Measurements from ENCODE around the gene ZSWIM6.
"Not testable (repeated sequence)": the region's sequence is repeated elsewhere in the genome, so short reads cannot be mapped to it uniquely, and the experiment has no call there.

ZSWIM6 gene

DNA sequence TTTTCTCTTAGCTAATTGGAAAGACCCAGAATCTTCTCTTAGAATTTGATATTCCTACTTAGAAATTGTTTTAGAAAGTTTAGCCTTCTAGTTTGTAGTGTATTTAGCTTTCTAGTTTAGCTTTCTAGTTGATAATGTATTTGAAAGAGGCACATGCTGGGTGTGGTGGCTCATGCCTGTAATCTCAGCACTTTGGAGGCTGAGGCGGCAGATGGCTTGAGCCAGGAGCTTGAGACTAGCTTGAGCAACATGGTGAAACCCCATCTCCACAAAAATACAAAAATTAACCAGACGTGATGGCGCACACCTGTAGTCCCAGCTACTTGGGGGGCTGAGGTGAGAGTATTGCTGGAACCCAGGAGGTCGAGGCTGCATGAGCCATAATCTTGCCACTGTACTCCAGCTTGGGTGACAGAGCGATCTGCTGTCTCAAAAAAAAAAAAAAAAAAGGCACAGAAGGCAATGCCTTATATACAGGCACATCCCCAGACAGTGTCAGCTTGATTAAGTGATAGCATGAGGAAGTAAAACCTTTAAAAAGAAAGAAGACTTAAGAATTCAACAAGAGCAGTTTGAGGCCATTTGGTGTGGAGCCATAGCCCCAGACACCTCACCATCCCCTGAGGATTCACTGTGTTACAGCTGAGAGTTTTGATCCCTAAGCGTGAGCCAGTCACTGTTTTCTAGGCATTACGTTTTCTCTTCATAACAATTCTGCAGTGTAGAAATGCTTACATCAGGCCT lies 34.6 kb downstream of the ZSWIM6 start:
- DNase-seq: no peak

GRCh38 chr5:61370506-61370905 lies 38.4 kb downstream of the ZSWIM6 start:
- no peak for DNase-seq

DNA sequence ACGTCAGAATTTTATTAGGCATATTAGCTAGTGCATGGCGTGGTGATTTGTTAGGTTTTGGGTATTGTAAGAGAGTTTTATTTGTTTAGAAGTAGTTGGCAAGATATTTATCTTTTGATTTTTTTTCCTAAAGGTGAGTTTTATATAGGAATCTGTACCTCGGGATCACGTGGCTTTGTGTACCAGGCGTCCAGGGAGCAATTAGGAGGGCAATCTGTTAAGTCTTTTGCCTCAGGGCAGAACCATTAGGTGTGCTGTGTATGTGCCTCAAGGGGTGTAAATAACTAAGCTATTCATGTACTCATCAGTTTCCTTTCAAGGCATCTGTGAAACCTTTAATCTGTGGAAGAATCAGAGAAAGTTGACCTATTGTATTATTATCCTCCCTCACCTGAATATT lies 39.4 kb downstream of the ZSWIM6 start:
- no peak for DNase-seq

- DNase-seq: no peak
Measured at GRCh38 chr5:61379677-61380076, 47.6 kb downstream of the ZSWIM6 start.

DNA sequence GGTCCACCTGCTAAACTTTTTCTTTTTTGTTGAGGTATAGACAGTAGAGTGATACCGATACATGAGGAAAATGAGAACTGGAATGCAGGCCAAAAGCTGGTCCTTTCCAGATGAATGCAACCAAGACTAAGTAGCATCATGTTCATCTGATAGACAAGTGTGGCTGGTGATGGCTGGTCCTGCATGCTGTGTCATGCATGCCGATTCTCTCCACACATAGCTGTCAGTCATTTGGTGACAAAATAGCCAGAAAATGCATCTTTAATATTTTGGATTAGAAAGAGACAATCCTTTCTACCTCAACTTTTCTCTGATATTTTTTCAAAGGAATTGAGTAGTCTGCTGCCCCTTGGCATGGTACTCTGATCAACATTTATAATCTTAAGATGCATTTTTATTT lies 49.9 kb downstream of the ZSWIM6 start:
- DNase-seq: no peak

DNA sequence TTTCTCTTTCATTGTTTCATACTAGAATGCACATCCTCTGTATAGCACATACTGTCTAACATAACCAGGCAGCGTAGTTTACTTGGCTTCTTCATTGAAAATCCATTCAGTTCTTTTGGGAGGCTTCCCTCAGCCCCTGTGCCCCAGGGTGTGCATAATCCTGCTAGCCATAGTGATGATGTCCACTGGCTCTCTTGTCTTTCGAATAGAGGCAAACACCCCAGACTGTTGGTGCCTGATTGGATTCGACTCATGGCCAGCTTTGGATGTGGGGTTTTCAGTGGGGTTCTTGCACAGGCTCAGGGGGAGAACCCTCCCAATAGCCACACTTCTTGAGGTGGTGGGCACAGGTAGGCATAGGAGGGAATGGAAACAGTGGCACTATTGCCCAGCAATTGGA lies 53.6 kb downstream of the ZSWIM6 start:
- DNase-seq: no peak

- DNase-seq: no peak
Measured at GRCh38 chr5:61386045-61386800, 54.2 kb downstream of the ZSWIM6 start.

- DNase-seq: no peak
Measured at GRCh38 chr5:61389609-61390008, 57.6 kb downstream of the ZSWIM6 start.

GRCh38 chr5:61394078-61394704 lies 62.1 kb downstream of the ZSWIM6 start:
- DNase-seq: no peak

DNA sequence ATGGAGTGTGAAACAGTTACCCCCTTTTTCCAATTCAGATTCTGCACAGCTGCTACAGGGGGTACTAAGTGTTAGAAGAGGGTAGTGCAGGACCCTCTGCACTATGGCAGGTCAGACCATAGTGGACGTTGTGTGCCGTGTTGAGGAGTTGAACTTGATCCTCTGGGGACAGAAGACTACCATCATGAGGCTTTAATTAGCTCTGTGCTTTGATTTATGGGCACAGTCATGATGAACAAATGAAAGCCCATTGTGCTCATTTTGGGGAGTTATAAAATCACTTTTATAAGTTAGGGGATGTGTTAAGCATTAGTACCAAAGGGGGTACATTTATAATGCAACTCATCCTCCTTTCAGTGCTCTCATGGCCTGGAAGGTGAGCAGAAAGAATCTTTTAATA lies 62.7 kb downstream of the ZSWIM6 start:
- DNase-seq: no peak

DNA sequence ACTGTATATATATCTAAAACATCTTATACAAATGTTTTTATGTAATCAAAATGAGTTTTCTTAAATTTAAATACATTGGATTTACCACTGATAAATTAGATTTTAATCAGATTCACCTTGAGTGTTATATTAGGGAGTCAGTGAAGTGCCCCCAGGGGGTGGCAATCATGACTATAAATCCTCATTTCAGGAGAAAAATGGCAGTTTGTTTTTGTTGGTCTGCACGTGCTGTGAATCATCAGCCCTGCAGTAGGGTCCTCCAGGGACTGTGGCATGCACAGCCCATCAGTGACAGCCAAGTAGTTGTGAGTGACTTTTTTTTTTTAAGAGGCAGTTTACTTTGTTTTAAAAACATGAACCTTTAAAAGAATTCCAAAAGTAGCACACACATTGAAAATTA lies 65.2 kb downstream of the ZSWIM6 start:
- no peak for DNase-seq

DNA sequence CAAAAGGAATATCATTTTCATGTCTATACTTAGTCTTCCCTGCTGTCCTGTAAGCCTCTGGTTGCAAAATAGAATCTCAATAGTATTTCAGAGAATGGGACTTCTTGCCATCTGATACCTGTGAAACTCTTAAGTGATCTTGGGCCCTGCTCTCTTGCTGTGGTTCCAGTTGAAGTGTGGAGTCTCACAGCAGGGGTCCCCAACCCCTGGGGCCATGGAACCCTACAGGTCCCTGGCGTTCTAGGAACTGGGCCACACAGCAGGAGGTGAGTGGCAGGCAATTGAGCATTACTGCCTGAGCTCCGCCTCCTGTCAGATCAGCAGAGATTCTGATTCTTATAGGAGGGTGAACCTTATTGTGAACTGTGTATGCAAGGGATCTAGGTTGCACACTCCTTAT lies 65.9 kb downstream of the ZSWIM6 start:
- DNase-seq: no peak

DNA sequence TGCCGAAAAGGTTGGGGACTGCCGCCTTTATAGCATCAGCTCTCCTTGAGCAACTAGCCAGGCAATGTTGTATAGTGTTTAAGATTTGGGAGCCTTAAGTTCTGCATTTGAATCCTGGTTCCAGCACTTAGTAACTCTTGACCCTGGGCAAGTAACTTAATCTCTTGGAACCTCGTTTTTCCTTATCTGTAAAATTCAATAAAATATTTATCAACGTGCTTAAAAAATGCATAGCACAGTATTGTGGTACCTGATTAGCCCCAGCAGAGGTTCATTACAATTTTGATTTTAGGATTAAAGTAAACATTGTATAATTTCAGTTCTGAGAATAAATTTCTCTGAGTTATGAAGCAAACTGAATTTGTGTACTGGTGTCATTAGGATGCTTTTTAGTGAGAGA lies 66.4 kb downstream of the ZSWIM6 start:
- DNase-seq: no peak

GRCh38 chr5:61399679-61400078 lies 67.6 kb downstream of the ZSWIM6 start:
- DNase-seq: no peak

DNA sequence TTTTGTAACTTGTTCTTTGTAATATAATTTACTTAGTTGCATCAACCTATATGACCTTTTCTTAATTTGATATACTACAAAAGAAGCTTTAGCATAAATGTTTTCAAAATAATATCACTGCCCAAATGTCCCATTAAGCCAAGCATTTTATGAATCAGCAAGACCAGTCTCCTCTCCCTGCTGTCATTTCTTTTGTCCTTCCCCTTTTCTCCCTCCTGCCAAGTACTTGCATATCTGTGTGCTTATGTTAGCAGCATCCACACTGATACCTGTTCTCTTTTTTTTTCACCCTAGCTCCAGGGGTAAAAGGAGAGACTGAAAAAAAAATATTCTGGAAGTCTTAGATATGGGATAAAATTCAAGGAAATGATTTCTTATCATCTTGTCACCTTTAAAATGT lies 69.7 kb downstream of the ZSWIM6 start:
- no peak for DNase-seq

- no peak for DNase-seq
Measured at GRCh38 chr5:61402244-61402823, 70.3 kb downstream of the ZSWIM6 start.

DNA sequence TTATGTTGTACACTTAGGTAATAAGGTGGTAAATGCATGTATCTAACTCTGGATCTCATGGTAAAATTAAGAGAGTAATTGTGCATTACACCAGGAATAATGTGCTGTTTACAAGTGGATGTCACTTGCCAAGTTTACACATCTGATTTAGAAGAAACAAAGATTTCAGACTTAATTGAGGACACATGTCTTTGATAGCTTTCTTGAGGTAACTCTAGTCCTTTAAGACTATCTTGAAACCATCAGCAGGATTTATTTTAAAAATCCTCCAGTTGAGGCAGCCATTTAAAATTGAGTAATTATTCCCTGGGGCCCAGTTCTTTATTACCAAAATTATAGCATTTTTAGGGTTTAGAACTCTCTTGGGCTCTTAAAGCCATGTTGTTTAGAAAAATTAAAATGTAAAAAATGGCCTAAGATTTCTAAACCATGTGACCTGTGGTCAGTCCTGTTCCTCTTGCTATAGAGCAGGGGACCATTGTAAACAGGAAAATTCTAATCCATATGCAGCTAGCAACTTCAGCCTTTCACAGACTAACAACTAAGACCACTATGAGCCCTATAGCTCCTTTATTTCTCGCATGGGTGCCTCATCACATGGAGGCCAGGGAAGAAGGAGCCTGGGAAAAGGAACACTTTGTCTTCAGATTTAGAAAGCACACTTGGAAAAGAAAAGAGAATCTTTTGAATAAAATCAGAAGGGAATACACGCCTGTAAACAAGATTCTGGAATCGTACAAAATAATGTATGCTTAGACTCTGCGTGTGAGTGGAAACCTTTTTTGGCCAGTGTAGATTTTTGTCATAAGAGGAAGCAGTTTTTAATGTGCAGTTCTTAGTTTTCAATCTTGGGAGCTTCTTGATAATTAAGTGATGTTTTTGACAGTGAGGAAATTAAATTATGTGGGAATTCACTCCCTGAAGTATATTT lies 71.2 kb downstream of the ZSWIM6 start:
- no peak for DNase-seq

DNA sequence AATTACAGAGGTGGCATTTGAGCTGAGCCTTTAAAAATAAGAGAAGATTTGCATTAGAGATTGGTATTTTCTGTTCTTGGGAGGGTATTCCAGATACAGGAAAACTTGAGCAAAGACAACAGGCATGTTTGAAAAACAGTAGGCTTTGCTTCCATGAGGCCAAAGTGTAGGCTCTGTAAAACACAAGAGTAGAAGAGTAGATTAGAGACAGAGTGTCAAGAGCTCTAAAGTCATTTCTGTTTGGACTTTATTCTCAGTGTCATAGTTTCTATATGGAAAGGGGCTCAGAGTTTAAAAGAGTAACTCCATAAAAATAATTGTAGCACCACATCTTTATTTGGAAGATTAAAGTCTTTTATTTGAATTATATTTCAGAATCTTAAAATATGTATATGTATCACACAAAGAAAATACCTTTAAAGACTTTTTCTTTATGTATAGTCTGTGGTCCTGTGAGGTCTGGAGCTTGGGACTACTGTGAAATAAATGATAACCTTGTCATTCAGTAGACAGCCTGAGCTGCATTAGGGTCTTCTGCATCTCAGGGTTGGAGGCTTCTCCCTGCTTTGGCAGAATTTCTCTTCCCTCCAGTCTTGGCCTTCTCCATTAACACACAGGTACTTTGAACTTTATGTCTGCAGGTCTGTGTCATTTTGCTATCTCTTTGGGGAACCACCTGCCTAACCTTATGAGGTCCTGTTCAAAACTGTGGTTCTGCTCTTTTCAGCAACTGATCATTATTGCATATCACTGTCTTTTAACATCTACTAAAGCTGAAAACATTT lies 73.6 kb downstream of the ZSWIM6 start:
- DNase-seq: no peak

GRCh38 chr5:61406497-61406896 lies 74.4 kb downstream of the ZSWIM6 start:
- DNase-seq: not testable (repeated sequence)

- no peak for DNase-seq
Measured at GRCh38 chr5:61407706-61408270, 75.7 kb downstream of the ZSWIM6 start.

DNA sequence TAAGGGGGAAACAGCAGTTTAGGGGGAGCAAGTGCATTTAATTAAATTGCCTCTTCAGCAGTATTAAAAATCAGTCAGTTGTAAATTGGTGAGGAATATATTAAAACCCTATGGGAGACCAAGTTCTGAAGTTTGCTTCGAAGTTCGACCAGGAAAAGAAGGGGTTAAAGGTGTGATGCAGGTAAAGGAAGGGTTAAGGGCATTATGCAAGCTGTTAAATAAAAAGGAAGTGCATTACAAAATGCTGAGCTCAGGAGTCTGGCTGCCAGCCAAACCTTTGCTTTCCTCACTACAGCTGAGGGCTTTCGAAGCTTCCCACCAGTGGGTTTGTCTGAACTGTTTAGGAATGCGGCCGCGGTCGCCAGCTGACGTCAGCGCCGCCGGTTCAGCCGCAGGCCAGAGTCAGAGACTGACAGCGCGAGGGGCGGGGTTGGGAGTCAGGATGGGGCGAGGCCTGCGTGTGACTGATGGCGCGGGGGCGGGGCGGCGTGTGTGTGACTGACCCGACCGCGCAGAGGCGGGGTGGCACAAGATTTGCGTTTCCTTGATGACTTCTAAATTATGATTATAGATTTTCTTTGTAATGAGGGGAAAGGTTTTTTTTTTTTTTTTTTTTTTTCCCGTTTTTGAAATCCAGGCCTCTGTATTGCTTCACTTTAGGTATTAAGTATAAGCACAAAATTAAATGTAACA lies 76.6 kb downstream of the ZSWIM6 start:
- peak; percentile 94 for DNase-seq

Data from activated CD4-positive, alpha-beta T cell treated with anti-CD3 and anti-CD28 coated beads, Interleukin-2, Interleukin-6, amounts not matched to agents 100 ng/mL and 50 ng/mL, durations not matched to agents 16 hours and 8 hours (primary cell).